Measurements from ENCODE around the gene HPDL.
"Not testable (repeated sequence)": the region's sequence is repeated elsewhere in the genome, so short reads cannot be mapped to it uniquely, and the experiment has no call there.

Gene HPDL

GRCh38 chr1:45326627-45327623 lies at the start of gene HPDL:
Gene HPDL, plus strand, starts transcription at chr1:45326895. Its CDS starts 254 bp downstream, at chr1:45327149.
- TF ChIP-seq POLR2A (IDR thresholded peaks at IDR 0.05; ENCODE audit: low read depth, low read length), result no peak
- FAIRE-seq (no peak), DNase-seq (ENCODE audit: insufficient read length, low spot score) (no peak)

GRCh38 chr1:45282351-45282750 lies 44.3 kb upstream of the HPDL start:
- DNase-seq (ENCODE audit: insufficient read length, low spot score) (no peak), FAIRE-seq (no peak)
- no peak for TF ChIP-seq POLR2A (IDR thresholded peaks at IDR 0.05; ENCODE audit: low read depth, low read length)

GRCh38 chr1:45284858-45285257 lies 41.8 kb upstream of the HPDL start:
- DNase-seq (ENCODE audit: insufficient read length, low spot score); FAIRE-seq: not testable (repeated sequence)

- not testable (repeated sequence) for FAIRE-seq
Observed at GRCh38 chr1:45286521-45286920, 40.2 kb upstream of the HPDL start.

GRCh38 chr1:45291002-45291401 lies 35.7 kb upstream of the HPDL start:
- FAIRE-seq, result not testable (repeated sequence)

More at GRCh38 chr1:45286521-45286920, 40.2 kb upstream of the HPDL start:
- not testable (repeated sequence) for DNase-seq (ENCODE audit: insufficient read length, low spot score)

GRCh38 chr1:45291716-45292115 lies 35.0 kb upstream of the HPDL start:
- no peak for TF ChIP-seq POLR2A (IDR thresholded peaks at IDR 0.05; ENCODE audit: low read depth, low read length)
- no peak for DNase-seq (ENCODE audit: insufficient read length, low spot score)
- FAIRE-seq, result no peak

More at GRCh38 chr1:45291002-45291401, 35.7 kb upstream of the HPDL start:
- not testable (repeated sequence) for DNase-seq (ENCODE audit: insufficient read length, low spot score)

GRCh38 chr1:45297666-45298356 lies 28.9 kb upstream of the HPDL start:
- no peak for TF ChIP-seq POLR2A (IDR thresholded peaks at IDR 0.05; ENCODE audit: low read depth, low read length)
- FAIRE-seq (no peak), DNase-seq (ENCODE audit: insufficient read length, low spot score) (no peak)

- FAIRE-seq (no peak), DNase-seq (ENCODE audit: insufficient read length, low spot score) (no peak)
- no peak for TF ChIP-seq POLR2A (IDR thresholded peaks at IDR 0.05; ENCODE audit: low read depth, low read length)
Observed at GRCh38 chr1:45299296-45299695, 27.4 kb upstream of the HPDL start.

GRCh38 chr1:45299981-45300668 lies 26.6 kb upstream of the HPDL start:
- DNase-seq (ENCODE audit: insufficient read length, low spot score) (peak; percentile 42), FAIRE-seq (no peak)
- TF ChIP-seq POLR2A (IDR thresholded peaks at IDR 0.05; ENCODE audit: low read depth, low read length), result no peak

GRCh38 chr1:45300669-45300997 lies 26.1 kb upstream of the HPDL start:
- TF ChIP-seq POLR2A (IDR thresholded peaks at IDR 0.05; ENCODE audit: low read depth, low read length), result no peak
- DNase-seq (ENCODE audit: insufficient read length, low spot score), result no peak
- FAIRE-seq, result no peak

GRCh38 chr1:45302505-45303150 lies 24.1 kb upstream of the HPDL start:
- no peak for FAIRE-seq
- no peak for DNase-seq (ENCODE audit: insufficient read length, low spot score)
- TF ChIP-seq POLR2A (IDR thresholded peaks at IDR 0.05; ENCODE audit: low read depth, low read length), result no peak

- DNase-seq (ENCODE audit: insufficient read length, low spot score), result peak; percentile 89
- no peak for FAIRE-seq
- TF ChIP-seq POLR2A (IDR thresholded peaks at IDR 0.05; ENCODE audit: low read depth, low read length), result peak; percentile 64; the same call in 1 of the 2 replicates
Observed at GRCh38 chr1:45303520-45304310, 23.0 kb upstream of the HPDL start.

Measured in H54 (cell line).